Measurements from ENCODE around the gene CA10. TPM values are rescaled to one million over a fixed set of nuclear protein-coding genes. Genes with fewer than 3 reads are reported as not detected.

The CA10 gene
- total RNA-seq, 1 experiment from 2014 or later = 0.31 TPM

DNA sequence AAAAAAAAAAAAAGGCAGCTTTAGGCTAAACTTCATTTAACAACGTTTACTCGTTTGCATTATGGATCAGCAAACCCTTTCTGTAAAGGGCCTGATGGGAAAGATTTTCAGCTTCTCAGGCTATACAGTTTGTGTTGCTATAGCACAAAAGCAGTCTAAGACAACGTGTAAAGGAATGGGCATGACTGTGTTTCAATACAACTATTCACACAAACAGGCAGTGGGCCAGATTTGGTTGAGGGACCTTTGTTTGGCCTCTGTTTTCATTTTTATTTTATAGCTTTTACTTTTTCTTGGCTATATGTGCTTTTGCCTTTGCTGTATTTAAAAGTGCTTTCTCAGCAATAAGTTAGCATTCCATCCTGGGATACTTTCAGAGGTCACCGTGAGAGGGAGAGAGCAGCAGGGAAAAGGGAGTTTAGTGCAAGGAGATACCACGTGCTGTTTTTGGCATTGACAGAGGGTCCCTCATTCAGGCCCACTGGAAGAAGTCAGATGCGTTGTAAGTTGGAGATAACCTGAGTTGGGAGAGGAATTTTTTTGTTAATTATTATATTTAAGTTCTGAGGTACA lies 562.6 kb downstream of the CA10 start:
- no peak for DNase-seq
- H3K4me3 ChIP-seq (ENCODE audit: insufficient read depth, low read depth, low read length) = no peak overlapping the region
- no peaks in the 10 kb centered on the region for H3K36me3 ChIP-seq (replicated peaks; ENCODE audit: control insufficient read depth, insufficient read depth, low read length)
- H3K27me3 ChIP-seq (ENCODE audit: control insufficient read depth, insufficient read depth, low read length) = no peaks in the 10 kb centered on the region

GRCh38 chr17:51590071-51590656 lies 568.4 kb downstream of the CA10 start:
- no peak overlapping the region for H3K4me3 ChIP-seq (ENCODE audit: insufficient read depth, low read depth, low read length)
- DNase-seq = no peak
- no peaks in the 10 kb centered on the region for H3K36me3 ChIP-seq (replicated peaks; ENCODE audit: control insufficient read depth, insufficient read depth, low read length)
- no peaks in the 10 kb centered on the region for H3K27me3 ChIP-seq (ENCODE audit: control insufficient read depth, insufficient read depth, low read length)

DNA sequence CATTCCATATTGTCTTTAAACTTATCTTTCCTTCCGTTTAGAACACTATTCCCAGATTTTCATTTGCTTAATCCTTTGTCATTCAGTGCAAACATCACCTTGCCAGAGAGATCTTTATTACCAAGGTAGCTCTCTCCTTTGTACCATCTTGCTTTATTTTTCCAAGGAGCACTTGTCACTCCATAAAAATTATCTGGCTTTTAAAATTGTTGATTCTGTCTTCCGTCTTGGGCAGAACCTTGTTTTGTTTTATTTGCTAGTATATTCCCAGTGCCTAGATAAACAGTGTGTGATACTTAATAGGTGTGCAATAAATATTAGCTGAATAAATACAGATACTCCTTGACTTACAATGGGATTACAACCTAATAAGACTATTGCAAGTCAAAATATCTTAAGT lies 570.5 kb downstream of the CA10 start:
- no peaks in the 10 kb centered on the region for H3K36me3 ChIP-seq (replicated peaks; ENCODE audit: control insufficient read depth, insufficient read depth, low read length)
- no peak for DNase-seq
- H3K27me3 ChIP-seq (ENCODE audit: control insufficient read depth, insufficient read depth, low read length) = no peaks in the 10 kb centered on the region
- H3K4me3 ChIP-seq (ENCODE audit: insufficient read depth, low read depth, low read length) = no peak overlapping the region

DNA sequence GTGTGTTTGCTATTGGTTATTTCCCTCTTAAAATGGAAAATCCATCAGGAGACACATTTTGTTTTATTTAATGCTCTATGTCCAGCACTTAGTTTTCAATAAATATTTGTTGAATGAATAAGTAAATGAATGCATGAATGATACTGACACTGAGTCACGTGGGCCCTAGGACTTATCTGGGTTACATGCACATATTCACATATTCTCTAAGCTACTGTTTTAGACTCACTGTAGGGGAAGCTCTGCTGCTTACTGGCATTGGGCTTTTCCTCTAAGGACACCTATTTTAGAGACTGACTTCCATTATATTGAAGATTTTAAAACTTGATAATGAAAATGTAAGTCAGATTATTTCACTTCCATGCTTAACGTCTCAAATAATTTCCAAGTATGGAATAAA lies 571.0 kb downstream of the CA10 start:
- no peak overlapping the region for H3K4me3 ChIP-seq (ENCODE audit: insufficient read depth, low read depth, low read length)
- H3K27me3 ChIP-seq (ENCODE audit: control insufficient read depth, insufficient read depth, low read length) = no peaks in the 10 kb centered on the region
- H3K36me3 ChIP-seq (replicated peaks; ENCODE audit: control insufficient read depth, insufficient read depth, low read length) = no peaks in the 10 kb centered on the region
- DNase-seq = no peak

GRCh38 chr17:51585514-51586104 lies 572.9 kb downstream of the CA10 start:
- Histone ChIP-seq H3K27me3 (ENCODE audit: control insufficient read depth, insufficient read depth, low read length) (no peaks in the 10 kb centered on the region), H3K36me3 (replicated peaks; ENCODE audit: control insufficient read depth, insufficient read depth, low read length) (no peaks in the 10 kb centered on the region), H3K4me3 (ENCODE audit: insufficient read depth, low read depth, low read length) (no peak overlapping the region)
- peak; percentile 49 for DNase-seq

- no peaks in the 10 kb centered on the region for H3K36me3 ChIP-seq (replicated peaks; ENCODE audit: control insufficient read depth, insufficient read depth, low read length)
- H3K4me3 ChIP-seq (ENCODE audit: insufficient read depth, low read depth, low read length) = no peak overlapping the region
- DNase-seq = no peak
- no peaks in the 10 kb centered on the region for H3K27me3 ChIP-seq (ENCODE audit: control insufficient read depth, insufficient read depth, low read length)
Measured at GRCh38 chr17:51580869-51581268, 577.6 kb downstream of the CA10 start.
